K562 (cell line): ENCODE results near the gene OGDH.

Experiments used
- SMAD3 ChIP-seq: fragments of 450-650 bp; formaldehyde crosslinking; conservative IDR thresholded peaks from 2 replicates; pipeline ENCODE4 v1.4.0; 2020; ENCODE audit warnings: mild to moderate bottlenecking
- ZC3H4 ChIP-seq: sonication (generic); formaldehyde crosslinking; IDR thresholded peaks from 2 replicates; pipeline ENCODE4 v1.9.0; 2021; ENCODE audit warnings: missing genetic modification reagents, borderline replicate concordance
- TF ChIP-seq, protein P1 (sequence below): sonication (generic); formaldehyde crosslinking; IDR thresholded peaks from 2 replicates; pipeline ENCODE4 v1.8.0; 2022; ENCODE audit warnings: missing genetic modification reagents, mild to moderate bottlenecking, borderline replicate concordance

GRCh38 chr7:44736896-44737295 is 130.5 kb downstream of the OGDH start:
- TF ChIP-seq SMAD3 (no peak), ZC3H4 (CRISPR knock-in tag) (no peak)
- TF ChIP-seq, protein P1, sequence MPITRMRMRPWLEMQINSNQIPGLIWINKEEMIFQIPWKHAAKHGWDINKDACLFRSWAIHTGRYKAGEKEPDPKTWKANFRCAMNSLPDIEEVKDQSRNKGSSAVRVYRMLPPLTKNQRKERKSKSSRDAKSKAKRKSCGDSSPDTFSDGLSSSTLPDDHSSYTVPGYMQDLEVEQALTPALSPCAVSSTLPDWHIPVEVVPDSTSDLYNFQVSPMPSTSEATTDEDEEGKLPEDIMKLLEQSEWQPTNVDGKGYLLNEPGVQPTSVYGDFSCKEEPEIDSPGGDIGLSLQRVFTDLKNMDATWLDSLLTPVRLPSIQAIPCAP = no peak
